ENCODE measurements around the gene TLE5.

- TF ChIP-seq, protein P1, sequence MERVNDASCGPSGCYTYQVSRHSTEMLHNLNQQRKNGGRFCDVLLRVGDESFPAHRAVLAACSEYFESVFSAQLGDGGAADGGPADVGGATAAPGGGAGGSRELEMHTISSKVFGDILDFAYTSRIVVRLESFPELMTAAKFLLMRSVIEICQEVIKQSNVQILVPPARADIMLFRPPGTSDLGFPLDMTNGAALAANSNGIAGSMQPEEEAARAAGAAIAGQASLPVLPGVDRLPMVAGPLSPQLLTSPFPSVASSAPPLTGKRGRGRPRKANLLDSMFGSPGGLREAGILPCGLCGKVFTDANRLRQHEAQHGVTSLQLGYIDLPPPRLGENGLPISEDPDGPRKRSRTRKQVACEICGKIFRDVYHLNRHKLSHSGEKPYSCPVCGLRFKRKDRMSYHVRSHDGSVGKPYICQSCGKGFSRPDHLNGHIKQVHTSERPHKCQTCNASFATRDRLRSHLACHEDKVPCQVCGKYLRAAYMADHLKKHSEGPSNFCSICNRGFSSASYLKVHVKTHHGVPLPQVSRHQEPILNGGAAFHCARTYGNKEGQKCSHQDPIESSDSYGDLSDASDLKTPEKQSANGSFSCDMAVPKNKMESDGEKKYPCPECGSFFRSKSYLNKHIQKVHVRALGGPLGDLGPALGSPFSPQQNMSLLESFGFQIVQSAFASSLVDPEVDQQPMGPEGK (CRISPR knock-in tag; IDR thresholded peaks at IDR 0.05; ENCODE audit: borderline replicate concordance): no peak
- TF ChIP-seq PPARA (CRISPR knock-in tag; IDR thresholded peaks at IDR 0.05; ENCODE audit: borderline replicate concordance) (no peak), ARNTL (CRISPR knock-in tag; IDR thresholded peaks at IDR 0.05; ENCODE audit: borderline replicate concordance, low read depth) (no peak), RARB (CRISPR knock-in tag; IDR thresholded peaks at IDR 0.05) (no peak), CREB5 (CRISPR knock-in tag; IDR thresholded peaks at IDR 0.05; ENCODE audit: low read depth) (no peak), GLIS3 (CRISPR knock-in tag; IDR thresholded peaks at IDR 0.05) (no peak)
Measured at GRCh38 chr19:3010871-3011270, 51.4 kb downstream of the TLE5 start.

Data from SK-N-SH treated with all-trans-retinoic acid at 6 μM for 48 hours (cell line).